Upper lobe of left lung (tissue), 4 donors: ENCODE measurements around the gene DEFB132.

Experiments
- CTCF ChIP-seq, 6 experiments: fragments of 450-650 bp in 4 of 6; fragments of 200-600 bp in 2 of 6; sonication (generic) in 2 of 6; IDR thresholded peaks; one replicate each; pipeline ENCODE4 v1.5.1; 2016 to 2019; ENCODE audit warnings: antibody characterized with exemption in 6 of 6
- EP300 ChIP-seq, 4 donors: sonication (generic); formaldehyde crosslinking; IDR thresholded peaks; one replicate each; pipeline ENCODE4 v1.5.1; 2017; ENCODE audit warnings: antibody characterized with exemption in 4 of 4, control low read depth in 2 of 4
- POLR2A ChIP-seq, 4 donors: fragments of 450-650 bp; IDR thresholded peaks; one replicate each; pipeline ENCODE4 v1.5.1; 2016 to 2017; ENCODE audit warnings: antibody characterized with exemption in 4 of 4, mild to moderate bottlenecking in 2 of 4
- POLR2AphosphoS5 ChIP-seq, 2 donors: sonication (generic); formaldehyde crosslinking; IDR thresholded peaks; one replicate each; pipeline ENCODE4 v1.5.1; 2017; ENCODE audit warnings: antibody characterized with exemption in 2 of 2

DNA sequence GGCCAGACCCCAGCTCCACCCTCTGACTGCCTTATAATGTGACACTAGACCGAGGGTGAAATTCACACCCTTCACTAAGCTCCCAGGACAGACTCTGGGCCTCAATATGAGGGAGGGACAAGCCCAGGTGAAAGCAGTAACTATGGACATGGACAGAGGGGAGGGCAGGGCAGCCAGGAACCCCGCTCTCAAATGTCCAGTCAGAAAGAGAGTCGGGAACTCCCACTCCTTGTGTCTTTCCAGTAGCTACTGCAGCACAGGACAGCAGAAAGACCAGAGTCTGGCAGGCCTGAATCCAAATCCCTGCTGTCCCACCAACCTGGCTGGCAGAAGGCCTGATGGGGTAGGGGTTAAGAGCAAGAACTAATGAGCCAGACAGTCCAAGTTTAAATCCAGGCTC is 26.6 kb downstream of the DEFB132 start:
- TF ChIP-seq CTCF (IDR thresholded peaks at IDR 0.05) (no peak), POLR2A (IDR thresholded peaks at IDR 0.05) (no peak), POLR2AphosphoS5 (IDR thresholded peaks at IDR 0.05) (no peak), EP300 (IDR thresholded peaks at IDR 0.05) (no peak)
